A549 (cell line): ENCODE measurements around the gene ZNF497. TPM values are rescaled to one million over a fixed set of nuclear protein-coding genes. Genes with fewer than 3 reads are reported as not detected.

Experiments
- ATAC-seq, 2 experiments: fragments of 200-7000 bp in 1 of 2; fragments of >200 bp in 1 of 2; cut with Nextera tagmentation in 1 of 2; cut with Tn5 transposase in 1 of 2; 3 replicates each; pipeline versions ENCODE4 v1.8.0 to v1.9.1; 2018 to 2020; ENCODE audit warnings: mild to moderate bottlenecking in 1 of 2, moderate library complexity in 1 of 2
- CTCF ChIA-PET: fragments of 300-600 bp; sonication (Branson Sonifier 250); formaldehyde crosslinking; extraction: SDS; loops from one replicate; lab custom pipeline; 2021; ENCODE audit warnings: antibody characterized with exemption, inconsistent platforms; lab: Yijun Ruan, JAX
- POLR2A ChIA-PET: fragments of 350-600 bp; formaldehyde crosslinking; extraction: SDS; loops from one replicate; lab custom pipeline; 2021; ENCODE audit warnings: antibody characterized with exemption, inconsistent platforms; lab: Yijun Ruan, JAX
- DNase-seq, 2 experiments: peaks; one replicate each; pipeline versions ENCODE4 v3.0.0 to v3.0.0-alpha.2; 2011 to 2016; ENCODE audit warnings: low read depth in 1 of 2, low spot score in 1 of 2
- FAIRE-seq: peaks from 2 replicates; lab custom pipeline; 2011; peaks lifted over from hg19 to GRCh38; lab: Jason Lieb, UNC
- H3K27ac ChIP-seq, 2 experiments: fragments of >200 bp; sonication (Bioruptor Twin); formaldehyde crosslinking; 3 replicates each; pipeline ENCODE4 v1.5.1; 2016 to 2017
- H3K4me1 ChIP-seq: fragments of >200 bp; sonication (Bioruptor Twin); formaldehyde crosslinking; 3 replicates; pipeline ENCODE4 v1.6.1; 2016
- H3K4me2 ChIP-seq: fragments of >200 bp; sonication (Bioruptor Twin); formaldehyde crosslinking; 3 replicates; pipeline ENCODE4 v1.6.1; 2016
- H3K4me3 ChIP-seq: fragments of >200 bp; sonication (Bioruptor Twin); formaldehyde crosslinking; 3 replicates; pipeline ENCODE4 v1.5.1; 2016
- H3K9me3 ChIP-seq: fragments of >200 bp; sonication (Bioruptor Twin); formaldehyde crosslinking; 3 replicates; pipeline ENCODE4 v1.6.1; 2016
- CHD2 ChIP-seq: fragments of 150-350 bp; IDR thresholded peaks from 2 replicates; pipeline ENCODE4 v1.6.1; 2014; ENCODE audit warnings: low read length; ENCODE audit not compliant: partially characterized antibody
- ESRRA ChIP-seq: fragments of 150-350 bp; IDR thresholded peaks from 2 replicates; pipeline ENCODE4 v1.6.1; 2014; ENCODE audit warnings: mild to moderate bottlenecking, low read length, borderline replicate concordance
- FOSB ChIP-seq: fragments of 250-450 bp; sonication (Bioruptor Pico); IDR thresholded peaks from 2 replicates; pipeline ENCODE4 v1.5.0; 2020; ENCODE audit warnings: mild to moderate bottlenecking, moderate library complexity
- HOXA7 ChIP-seq: fragments of 250-450 bp; sonication (Bioruptor Pico); IDR thresholded peaks from 2 replicates; pipeline ENCODE4 v1.5.0; 2020; ENCODE audit warnings: mild to moderate bottlenecking, moderate library complexity
- HOXB13 ChIP-seq: fragments of 250-450 bp; sonication (Bioruptor Pico); IDR thresholded peaks from 2 replicates; pipeline ENCODE4 v1.5.0; 2020; ENCODE audit warnings: low read depth, mild to moderate bottlenecking, moderate library complexity
- HOXB5 ChIP-seq: fragments of 250-450 bp; sonication (Bioruptor Pico); IDR thresholded peaks from 2 replicates; pipeline ENCODE4 v1.5.0; 2020; ENCODE audit warnings: mild to moderate bottlenecking, moderate library complexity
- JUNB ChIP-seq: fragments of >200 bp; sonication (Bioruptor Twin); formaldehyde crosslinking; IDR thresholded peaks from 2 replicates; pipeline ENCODE4 v1.6.1; 2016
- KDM1A ChIP-seq: fragments of 200-600 bp; sonication (generic); IDR thresholded peaks from 2 replicates; pipeline ENCODE4 v1.6.1; 2016; ENCODE audit warnings: low read depth, mild to moderate bottlenecking
- PHF8 ChIP-seq: fragments of 200-600 bp; sonication (generic); IDR thresholded peaks from 2 replicates; pipeline ENCODE4 v1.6.1; 2016; ENCODE audit warnings: low read depth, mild to moderate bottlenecking, antibody characterized with exemption, moderate library complexity, borderline replicate concordance
- RAD21 ChIP-seq, 2 experiments: fragments of >200 bp in 1 of 2; sonication (Bioruptor Twin) in 1 of 2; formaldehyde crosslinking in 1 of 2; IDR thresholded peaks in 1 of 2; conservative IDR thresholded peaks in 1 of 2; 2 replicates in 1 of 2; 3 replicates in 1 of 2; pipeline ENCODE4 v1.6.1; 2012 to 2018; ENCODE audit warnings: inconsistent platforms in 1 of 2
- RCOR1 ChIP-seq: fragments of 150-350 bp; IDR thresholded peaks from 2 replicates; pipeline ENCODE4 v1.6.1; 2014; ENCODE audit warnings: antibody characterized with exemption, low read length, low read depth
- SREBF2 ChIP-seq: fragments of 450-650 bp; IDR thresholded peaks from 2 replicates; pipeline ENCODE4 v1.6.1; 2014; ENCODE audit warnings: mild to moderate bottlenecking, moderate library complexity
- TFCP2L1 ChIP-seq: fragments of 250-450 bp; sonication (Bioruptor Pico); IDR thresholded peaks from 2 replicates; pipeline ENCODE4 v1.5.0; 2021; ENCODE audit warnings: mild to moderate bottlenecking
- TP53 ChIP-seq: fragments of 250-450 bp; sonication (Bioruptor Pico); IDR thresholded peaks from 2 replicates; pipeline ENCODE4 v1.5.0; 2021; ENCODE audit warnings: mild to moderate bottlenecking, moderate library complexity
- ZC3H11A ChIP-seq: fragments of 450-650 bp; IDR thresholded peaks from 2 replicates; pipeline ENCODE4 v1.6.1; 2014; ENCODE audit warnings: antibody characterized with exemption, mild to moderate bottlenecking
- WGBS: methylation state at CpG from one replicate; pipeline ENCODE4 v1.1.6; 2017; ENCODE audit errors: missing lambda C conversion rate; 5-methylcytosine and 5-hydroxymethylcytosine counted together
- polyA plus RNA-seq, 4 experiments: library from polyadenylated mRNA; depleted of rRNA in 3 of 4; stranded (reverse); fragments of >200 nt; fragmentation: RNase III in 1 of 4; extraction: RNeasy Plus Mini Kit Qiagen cat#74134 plus additional on column Dnase treatment in 1 of 4; gene quantifications; 2 replicates in 3 of 4; 3 replicates in 1 of 4; pipeline ENCODE4 v1.2.3, GENCODE V29; 2011 to 2017
- TF ChIP-seq, protein P1 (sequence below): IDR thresholded peaks from 2 replicates; pipeline ENCODE4 v1.6.1; 2012; ENCODE audit warnings: low read depth, borderline replicate concordance
- TF ChIP-seq, protein P2 (sequence below): fragments of 200-600 bp; sonication (generic); IDR thresholded peaks from 2 replicates; pipeline ENCODE4 v1.6.1; 2016; ENCODE audit warnings: antibody characterized with exemption, mild to moderate bottlenecking, moderate library complexity
- TF ChIP-seq, protein P3 (sequence below): fragments of >200 bp; sonication (Bioruptor Twin); formaldehyde crosslinking; IDR thresholded peaks from 3 replicates; pipeline ENCODE4 v1.6.1; 2016

The ZNF497 gene
- polyA plus RNA-seq, 2 of the 4 experiments (the other 2 are of a cell fraction), result 1.1 to 2.0 TPM

DNA sequence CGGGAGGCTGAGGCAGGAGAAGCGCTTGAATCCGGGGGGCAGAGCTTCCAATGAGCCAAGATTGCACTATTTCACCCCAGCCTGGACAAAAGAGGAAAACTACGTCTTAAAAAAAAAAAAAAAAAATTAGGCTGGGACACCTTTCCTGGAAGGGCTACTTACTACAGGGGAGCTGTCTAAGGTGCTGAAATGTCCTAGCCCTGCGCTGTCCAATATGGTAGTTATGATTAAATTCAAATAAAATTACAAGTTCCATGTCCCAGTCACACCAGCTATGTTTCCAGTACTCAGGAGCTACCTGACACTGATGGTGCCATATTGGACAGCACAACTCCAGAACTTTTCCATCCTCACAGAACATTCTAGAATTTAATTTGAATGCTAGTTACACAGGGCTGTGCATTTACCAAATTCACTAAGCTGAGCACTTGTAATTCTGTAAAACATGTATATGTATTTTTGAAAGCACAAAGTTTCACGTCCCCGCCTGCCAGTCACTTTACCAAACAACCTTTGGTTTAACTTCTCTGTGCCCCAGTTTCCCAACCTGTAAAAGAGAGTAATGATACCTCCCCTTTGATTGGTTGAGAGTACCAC is 45.0 kb downstream of the ZNF497 start:
- no peak overlapping the region for H3K27ac ChIP-seq
- DNase-seq (peak in 1 of 2 experiments; percentile 51), FAIRE-seq (no peak), ATAC-seq (peak; percentile 40 to 58; a peak in 4 of 6 replicates)
- H3K4me2 ChIP-seq, result no peak overlapping the region
- no peaks in the 10 kb centered on the region for H3K4me1 ChIP-seq
- 0 out of 2 replicates have a peak, but pooled peaks have one; percentile 45 for TF ChIP-seq HOXB13 (CRISPR knock-in tag)
- no peak for TF ChIP-seq SREBF2
- TF ChIP-seq, protein P1, sequence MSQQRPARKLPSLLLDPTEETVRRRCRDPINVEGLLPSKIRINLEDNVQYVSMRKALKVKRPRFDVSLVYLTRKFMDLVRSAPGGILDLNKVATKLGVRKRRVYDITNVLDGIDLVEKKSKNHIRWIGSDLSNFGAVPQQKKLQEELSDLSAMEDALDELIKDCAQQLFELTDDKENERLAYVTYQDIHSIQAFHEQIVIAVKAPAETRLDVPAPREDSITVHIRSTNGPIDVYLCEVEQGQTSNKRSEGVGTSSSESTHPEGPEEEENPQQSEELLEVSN, result no peak
- TF ChIP-seq HOXA7 (CRISPR knock-in tag), result no peak
- no peak for TF ChIP-seq KDM1A
- TF ChIP-seq, protein P2, sequence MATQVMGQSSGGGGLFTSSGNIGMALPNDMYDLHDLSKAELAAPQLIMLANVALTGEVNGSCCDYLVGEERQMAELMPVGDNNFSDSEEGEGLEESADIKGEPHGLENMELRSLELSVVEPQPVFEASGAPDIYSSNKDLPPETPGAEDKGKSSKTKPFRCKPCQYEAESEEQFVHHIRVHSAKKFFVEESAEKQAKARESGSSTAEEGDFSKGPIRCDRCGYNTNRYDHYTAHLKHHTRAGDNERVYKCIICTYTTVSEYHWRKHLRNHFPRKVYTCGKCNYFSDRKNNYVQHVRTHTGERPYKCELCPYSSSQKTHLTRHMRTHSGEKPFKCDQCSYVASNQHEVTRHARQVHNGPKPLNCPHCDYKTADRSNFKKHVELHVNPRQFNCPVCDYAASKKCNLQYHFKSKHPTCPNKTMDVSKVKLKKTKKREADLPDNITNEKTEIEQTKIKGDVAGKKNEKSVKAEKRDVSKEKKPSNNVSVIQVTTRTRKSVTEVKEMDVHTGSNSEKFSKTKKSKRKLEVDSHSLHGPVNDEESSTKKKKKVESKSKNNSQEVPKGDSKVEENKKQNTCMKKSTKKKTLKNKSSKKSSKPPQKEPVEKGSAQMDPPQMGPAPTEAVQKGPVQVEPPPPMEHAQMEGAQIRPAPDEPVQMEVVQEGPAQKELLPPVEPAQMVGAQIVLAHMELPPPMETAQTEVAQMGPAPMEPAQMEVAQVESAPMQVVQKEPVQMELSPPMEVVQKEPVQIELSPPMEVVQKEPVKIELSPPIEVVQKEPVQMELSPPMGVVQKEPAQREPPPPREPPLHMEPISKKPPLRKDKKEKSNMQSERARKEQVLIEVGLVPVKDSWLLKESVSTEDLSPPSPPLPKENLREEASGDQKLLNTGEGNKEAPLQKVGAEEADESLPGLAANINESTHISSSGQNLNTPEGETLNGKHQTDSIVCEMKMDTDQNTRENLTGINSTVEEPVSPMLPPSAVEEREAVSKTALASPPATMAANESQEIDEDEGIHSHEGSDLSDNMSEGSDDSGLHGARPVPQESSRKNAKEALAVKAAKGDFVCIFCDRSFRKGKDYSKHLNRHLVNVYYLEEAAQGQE, result peak; percentile 94
- TF ChIP-seq, protein P3, sequence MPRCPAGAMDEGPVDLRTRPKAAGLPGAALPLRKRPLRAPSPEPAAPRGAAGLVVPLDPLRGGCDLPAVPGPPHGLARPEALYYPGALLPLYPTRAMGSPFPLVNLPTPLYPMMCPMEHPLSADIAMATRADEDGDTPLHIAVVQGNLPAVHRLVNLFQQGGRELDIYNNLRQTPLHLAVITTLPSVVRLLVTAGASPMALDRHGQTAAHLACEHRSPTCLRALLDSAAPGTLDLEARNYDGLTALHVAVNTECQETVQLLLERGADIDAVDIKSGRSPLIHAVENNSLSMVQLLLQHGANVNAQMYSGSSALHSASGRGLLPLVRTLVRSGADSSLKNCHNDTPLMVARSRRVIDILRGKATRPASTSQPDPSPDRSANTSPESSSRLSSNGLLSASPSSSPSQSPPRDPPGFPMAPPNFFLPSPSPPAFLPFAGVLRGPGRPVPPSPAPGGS, result no peak
- no peak for TF ChIP-seq ESRRA
- no peak for TF ChIP-seq PHF8
- POLR2A ChIA-PET, result interaction anchor here (0.6 to 2.8 kb wide), 4 partner anchors 9 to 155 kb away, joined by 3 to 11 read pairs (median 6); partner anchors contain the start of genes ERVK3-1, ZNF497 and ZSCAN22
- 77% methylated on average over 7 of the region's 7 CpGs for WGBS
- peaks cover 47% of the 10 kb centered on the region for H3K9me3 ChIP-seq
- CTCF ChIA-PET, result interaction anchor here (0.6 to 1.4 kb wide), 4 partner anchors 13 to 25 kb away, joined by 3 to 4 read pairs (median 4); no protein-coding TSS in a partner anchor
- no peak overlapping the region for H3K4me3 ChIP-seq

DNA sequence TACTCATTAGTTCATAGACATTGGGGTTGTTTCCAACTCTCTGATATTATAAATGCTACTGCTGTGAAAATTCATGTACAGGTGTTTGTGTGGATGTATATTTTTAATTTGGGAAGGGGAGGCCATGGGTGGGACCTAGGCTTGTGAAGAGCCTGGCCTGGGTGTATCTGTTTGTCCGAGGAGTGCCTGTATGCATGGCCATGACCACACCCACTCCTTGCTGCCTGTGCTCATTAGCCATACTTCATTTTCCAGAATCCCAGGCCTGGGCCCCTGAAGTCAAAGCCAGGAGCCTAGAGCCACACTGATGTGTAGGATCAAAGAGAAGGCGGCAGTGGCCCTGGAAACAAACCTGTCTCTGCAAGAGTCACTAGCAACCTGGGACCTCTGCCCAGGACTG is 47.0 kb downstream of the ZNF497 start:
- TF ChIP-seq TP53 (CRISPR knock-in tag) (no peak), CHD2 (no peak), PHF8 (no peak), TFCP2L1 (no peak), JUNB (no peak), RAD21 (conservative IDR thresholded peaks at IDR 0.05 in 1 of 2, IDR thresholded peaks at IDR 0.05 in 1 of 2) (no peak), HOXB5 (CRISPR knock-in tag) (no peak), FOSB (CRISPR knock-in tag) (no peak), ZC3H11A (no peak), RCOR1 (no peak)
- TF ChIP-seq, protein P3, result no peak
- TF ChIP-seq, all 56 proteins: peak for 0
- ATAC-seq (no peak), DNase-seq (no peak), FAIRE-seq (no peak)
- no peak overlapping the region for H3K4me3 ChIP-seq
- 88% methylated on average over 2 of the region's 2 CpGs for WGBS
- H3K4me2 ChIP-seq, result no peak overlapping the region
- no peak overlapping the region for H3K27ac ChIP-seq
- ChIA-PET CTCF (interaction anchor here (1.2 kb wide), 1 partner anchor 11 kb away, joined by 3 read pairs; no protein-coding TSS in a partner anchor), POLR2A (no interaction called here)
- H3K4me1 ChIP-seq, result no peaks in the 10 kb centered on the region
- H3K9me3 ChIP-seq, result peaks cover 52% of the 10 kb centered on the region
